ENCODE data around the gene FAM117B.
"Not testable (repeated sequence)": the region's sequence is repeated elsewhere in the genome, so short reads cannot be mapped to it uniquely, and the experiment has no call there.

Gene FAM117B

DNA sequence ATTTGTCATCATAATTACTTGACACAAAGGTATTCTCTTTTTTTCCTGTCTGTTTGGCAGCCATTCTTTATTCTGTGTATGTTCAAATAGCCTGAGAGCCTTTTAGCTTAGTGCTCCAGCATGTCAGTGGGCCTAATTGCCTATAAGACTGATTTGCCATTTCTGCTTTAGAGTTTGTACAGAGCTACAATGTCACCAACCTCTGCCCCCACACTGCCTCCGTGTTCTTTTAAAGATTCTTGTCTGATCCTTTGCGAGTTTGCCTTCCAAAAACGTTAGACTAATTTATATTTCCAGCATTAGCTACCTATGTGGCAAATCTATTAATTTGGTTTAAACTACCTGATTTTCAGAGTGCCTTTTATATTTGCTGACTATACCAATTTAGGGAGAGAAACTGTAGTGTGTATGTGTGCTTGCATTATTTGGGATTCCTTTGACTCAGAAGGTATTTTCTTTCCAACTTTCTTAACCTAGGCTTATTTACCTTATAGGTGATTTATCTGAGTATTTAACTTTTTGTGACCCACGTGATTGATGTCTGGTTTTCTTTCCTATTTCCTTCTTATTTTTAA, 70.8 kb downstream of the FAM117B start:
- DNase-seq, result no peak

DNA sequence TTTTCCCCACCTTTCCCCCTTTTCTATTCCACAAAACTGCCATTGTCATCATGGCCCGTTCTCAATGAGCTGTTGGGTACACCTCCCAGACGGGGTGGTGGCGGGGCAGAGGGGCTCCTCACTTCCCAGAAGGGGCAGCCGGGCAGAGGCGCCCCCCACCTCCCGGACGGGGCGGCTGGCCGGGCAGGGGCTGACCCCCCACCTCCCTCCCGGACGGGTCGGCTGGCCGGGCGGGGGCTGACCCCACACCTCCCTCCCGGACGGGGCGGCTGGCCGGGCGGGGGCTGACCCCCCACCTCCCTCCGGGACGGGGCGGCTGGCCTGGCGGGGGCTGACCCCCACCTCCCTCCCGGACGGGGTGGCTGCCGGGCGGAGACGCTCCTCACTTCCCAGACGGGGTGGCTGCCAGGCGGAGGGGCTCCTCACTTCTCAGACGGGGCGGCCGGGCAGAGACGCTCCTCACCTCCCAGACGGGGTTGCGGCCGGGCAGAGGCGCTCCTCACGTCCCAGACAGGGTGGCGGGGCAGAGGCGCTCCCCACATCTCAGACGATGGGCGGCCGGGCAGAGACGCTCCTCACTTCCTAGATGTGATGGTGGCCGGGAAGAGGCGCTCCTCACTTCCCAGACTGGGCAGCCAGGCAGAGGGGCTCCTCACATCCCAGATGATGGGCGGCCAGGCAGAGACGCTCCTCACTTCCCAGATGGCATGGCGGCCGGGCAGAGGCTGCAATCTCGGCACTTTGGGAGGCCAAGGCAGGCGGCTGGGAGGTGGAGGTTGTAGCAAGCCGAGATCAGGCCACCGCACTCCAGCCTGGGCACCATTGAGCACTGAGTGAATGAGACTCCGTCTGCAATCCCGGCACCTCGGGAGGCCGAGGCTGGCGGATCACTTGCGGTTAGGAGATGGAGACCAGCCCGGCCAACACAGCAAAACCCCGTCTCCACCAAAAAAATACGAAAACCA, 80.5 kb downstream of the FAM117B start:
- not testable (repeated sequence) for DNase-seq

DNA sequence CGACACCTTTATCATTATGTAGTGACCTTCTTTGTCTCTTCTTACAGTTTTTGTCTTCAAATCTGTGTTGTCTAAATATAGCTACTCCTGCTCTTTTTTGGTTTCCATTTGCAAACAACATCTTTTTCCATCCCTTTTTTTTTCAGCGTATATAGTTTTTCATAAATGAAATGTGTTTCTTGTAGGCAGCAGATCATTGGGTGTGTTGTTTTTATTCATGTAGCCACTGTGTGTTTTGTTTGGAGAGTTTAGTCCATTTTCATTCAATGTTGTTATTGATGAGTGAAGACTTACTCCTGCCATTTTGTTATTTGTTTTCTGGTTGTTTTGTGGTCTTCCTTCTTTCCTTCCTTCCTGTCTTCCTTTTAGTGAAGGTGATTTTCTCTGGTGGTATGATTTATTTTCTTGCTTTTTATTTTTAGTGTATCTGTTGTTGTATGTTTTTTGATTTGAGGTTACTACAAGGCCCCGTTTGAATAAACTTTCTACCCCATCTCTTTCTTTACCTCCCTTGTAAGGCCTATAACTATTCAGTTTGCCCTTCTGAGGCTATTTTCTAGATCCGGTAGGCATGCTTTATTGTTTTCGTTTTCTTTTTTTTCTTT, 81.4 kb downstream of the FAM117B start:
- no peak for DNase-seq

DNA sequence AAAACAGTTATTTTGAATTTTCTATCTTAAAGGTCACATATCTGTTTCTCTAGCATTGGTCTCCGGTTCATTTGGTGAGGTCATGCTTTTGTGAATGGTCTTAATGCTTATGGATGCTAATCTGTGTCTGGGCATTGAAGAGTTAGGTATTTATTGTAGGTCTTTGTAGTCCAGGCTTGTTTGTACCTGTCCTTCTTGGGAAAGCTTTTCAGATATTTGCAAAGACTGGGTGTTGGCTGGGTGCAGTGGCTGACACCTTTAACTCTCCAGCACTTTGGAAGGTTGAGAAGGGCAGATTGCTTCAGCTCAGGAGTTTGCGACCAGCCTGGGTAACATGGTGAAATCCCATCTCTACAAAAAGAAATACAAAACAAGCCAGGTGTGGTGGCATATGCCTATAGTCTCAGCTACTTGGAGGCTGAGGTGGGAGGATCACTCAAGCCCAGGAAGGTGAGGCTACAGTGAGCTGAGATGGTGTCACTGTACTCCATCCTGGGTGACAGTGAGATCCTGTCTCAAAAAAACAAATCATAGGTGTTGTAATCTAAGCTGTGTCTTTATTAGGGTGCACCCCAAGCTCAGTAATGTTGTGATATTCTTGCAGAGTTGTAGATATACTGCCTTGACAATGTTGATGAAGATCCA, 82.3 kb downstream of the FAM117B start:
- no peak for DNase-seq

DNA sequence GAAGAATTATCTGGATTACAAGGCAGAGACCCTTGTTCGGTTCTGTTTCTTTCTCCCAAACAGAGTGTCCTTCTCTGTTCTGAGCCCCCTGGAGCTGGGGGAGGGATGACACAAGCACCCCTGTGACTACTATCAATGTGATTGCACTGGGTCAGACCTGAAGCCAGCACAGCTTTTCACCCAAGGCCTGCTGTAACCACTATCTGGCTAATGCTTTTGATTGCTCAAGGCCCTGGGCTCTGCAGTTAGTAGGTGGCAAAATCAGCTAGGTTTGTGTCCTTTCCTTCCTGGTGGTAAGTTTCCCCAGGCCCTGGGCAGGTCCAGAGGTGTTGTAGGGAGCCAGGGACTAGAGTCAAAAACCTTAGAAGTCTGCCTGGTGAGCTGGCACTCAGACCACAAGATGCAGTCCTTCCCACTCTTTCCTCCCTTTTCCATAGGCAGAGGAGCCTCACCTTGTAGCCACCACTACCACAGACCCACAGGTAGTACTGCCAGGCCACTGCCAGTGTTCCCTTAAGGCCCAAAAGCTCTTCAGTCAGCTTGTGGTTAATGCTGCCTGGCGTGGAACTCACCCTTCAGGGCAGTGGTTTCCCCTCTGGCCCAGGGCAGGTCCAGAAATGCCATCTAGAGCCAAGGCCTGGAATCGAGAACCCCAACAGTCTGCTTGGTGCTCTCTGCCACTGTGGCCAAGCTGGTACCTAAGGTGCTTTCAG, 83.0 kb downstream of the FAM117B start:
- DNase-seq, result peak in 1 of 2 experiments; percentile 15

DNA sequence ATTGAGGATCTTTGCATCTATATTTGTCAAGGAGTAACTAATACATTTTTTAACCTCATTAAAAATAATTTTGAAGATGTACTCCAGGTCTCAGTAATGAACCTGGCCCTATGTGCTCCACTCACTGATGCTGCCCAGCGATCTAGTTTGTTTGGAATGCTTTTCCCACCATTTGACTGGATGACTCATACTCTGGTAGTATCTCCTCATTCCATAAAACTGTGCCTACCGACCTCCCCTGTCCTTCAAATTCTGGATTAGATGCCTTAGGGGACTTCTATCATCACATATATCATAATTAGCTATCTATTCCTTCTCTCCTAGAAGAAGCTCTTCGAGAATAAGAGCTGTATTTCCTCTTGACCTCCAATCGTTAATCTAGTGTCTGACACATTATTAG, 83.8 kb downstream of the FAM117B start:
- no peak for DNase-seq

DNA sequence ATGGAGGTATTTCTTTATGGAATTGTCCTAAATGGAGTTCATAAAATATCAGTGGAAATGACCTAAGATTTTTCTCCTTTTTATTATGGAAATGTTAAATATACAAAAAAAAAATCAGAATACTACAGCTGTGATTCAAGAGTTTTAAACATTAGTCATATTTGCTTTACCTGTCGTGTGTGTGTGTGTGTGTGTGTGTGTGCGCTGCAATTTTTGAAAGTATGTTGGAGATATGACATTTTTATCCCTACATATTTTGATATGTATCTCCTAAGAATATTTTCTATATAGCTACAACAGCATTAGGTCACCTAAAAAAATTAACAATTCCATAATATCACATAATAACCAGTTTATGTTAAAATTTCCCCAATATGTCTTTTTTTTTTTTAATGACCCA, 85.5 kb downstream of the FAM117B start:
- DNase-seq, result no peak

DNA sequence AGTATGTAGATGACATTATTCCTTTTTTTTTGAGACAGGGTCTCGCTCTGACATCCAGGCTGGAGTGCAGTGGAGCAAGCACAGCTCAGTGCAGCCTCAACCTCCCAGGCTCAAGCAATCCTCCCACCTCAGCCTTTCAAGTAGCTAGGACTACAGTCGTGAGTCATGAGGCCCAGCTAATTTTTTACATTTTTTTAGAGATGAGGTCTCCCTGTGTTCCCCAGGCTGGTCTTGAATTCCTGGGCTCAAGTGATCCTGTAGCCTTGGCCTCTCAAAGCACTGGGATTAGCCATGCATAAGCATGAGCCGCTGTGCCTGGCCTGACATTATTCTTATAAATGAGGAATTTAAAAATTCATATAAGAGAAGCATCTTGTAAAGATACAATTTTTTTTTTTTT, 86.9 kb downstream of the FAM117B start:
- DNase-seq, result no peak

DNA sequence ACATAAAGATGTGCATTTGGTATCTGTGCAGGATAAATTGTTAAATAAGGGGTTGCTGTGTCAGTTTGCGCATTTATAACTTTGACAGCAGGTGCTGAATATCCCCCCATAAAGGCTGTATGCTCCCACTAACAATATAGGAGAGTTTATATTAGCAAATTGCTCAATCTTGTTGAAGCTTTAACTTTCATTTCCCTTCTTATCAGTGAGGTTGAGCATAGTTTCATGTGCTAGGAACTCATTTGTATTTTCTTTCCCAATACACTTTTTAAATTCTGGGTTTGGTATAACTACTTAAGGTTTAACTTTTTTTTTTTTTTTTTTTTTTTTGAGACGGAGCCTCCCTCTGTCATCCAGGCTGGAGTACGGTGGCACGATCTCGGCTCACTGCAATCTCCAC, 89.0 kb downstream of the FAM117B start:
- DNase-seq, result no peak

DNA sequence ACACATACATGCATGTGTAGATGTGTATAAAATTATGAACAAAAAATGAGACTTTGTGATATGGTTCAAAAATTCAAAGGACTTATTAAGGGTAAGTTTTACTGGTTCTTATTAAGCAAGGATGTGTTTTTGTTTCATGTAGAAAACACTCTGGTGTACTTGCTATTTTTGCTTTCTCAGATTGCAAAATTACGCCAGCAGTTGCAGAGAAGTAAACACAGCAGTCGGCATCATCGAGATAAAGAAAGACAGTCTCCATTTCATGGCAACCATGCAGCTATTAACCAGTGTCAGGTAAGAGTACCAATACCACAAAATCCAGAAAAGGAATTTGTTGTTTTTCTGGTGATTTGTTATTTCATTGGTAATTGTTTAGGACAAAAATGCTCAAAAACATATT, 91.3 kb downstream of the FAM117B start:
- no peak for DNase-seq

DNA sequence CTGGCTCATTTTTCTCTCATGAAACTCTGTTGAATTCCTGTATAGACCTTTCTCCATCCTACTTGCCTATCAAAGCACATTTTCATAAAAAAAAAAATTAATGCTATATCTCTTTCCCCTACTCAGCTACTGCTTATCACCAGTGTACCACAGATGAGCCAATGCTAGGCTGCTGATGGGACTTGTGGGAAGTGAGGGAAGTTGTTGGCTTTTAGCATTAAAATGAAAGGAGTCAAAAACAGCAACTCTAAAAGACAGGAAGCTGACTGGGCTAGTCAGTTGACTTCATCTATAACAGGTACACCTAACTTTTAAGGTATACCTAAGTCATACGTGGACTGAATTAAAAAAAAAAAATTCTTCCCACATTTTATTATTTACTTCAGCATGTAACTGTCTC, 102.1 kb downstream of the FAM117B start:
- no peak for DNase-seq

DNA sequence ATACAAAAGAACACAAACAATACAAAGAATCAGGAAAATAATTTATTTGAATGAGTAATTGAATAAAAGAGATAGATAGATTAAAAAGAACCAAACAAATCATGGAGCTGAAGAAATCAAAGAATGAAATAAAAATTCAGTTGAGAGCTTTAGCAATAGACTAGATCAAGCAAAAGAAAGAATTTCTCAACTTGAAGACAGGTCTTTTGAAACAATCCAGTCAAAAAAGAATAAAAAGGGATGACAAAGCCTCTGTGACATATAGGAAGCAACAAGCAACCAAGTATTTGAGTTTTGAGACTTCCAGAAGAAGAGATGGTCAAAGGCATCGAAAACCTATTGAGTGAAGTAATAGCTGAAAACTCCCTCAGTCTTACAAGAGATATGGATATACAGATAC, 108.8 kb downstream of the FAM117B start:
- DNase-seq, result no peak

DNA sequence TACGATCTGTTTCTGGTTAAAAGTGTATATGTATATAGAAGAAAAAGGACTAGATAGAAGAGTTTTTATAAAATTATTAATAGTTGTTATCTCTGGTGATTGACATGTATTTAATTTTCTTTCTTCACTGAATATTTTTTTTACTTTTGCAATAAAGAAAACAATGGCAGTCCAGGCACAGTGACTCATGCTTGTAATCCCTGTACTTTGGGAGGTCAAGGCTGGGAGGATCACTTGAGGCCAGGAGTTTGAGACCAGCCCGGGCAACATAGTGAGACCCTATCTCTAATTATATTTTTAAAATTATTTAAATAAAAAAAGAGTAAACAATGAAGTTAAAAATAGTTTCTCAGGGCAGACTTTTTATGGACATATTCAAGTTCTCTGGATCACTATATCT, 114.7 kb downstream of the FAM117B start:
- no peak for DNase-seq

DNA sequence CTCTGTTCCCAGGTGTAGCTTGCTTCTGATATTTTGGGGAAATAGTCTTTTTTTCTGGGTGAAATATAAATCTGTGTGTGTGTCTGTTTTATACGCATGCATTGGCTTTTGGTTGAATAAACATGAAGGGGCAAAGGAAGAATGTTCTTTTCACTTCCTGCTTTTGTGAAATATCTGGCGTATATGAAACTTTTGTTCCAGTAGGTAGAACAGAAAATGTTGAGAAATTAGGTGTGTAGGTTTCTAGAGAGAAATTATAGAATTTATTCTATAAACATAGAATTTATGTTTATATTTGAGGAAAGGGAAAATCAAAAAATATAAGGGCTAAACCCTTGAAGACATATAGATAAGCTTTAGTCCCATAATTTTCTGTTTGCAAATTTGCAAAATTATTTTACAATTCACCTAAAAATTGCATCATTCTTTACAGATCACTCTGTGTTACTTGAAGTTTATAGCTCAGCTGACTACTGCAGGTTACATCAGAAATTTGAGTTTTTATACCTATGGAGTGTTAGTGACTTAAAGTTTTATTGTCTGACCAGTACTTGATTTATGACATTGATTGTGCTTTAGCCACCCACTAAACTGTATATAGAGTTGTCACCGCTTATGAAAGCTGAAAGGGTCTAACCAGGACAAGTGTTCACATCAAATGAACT, 116.1 kb downstream of the FAM117B start:
- DNase-seq, result no peak

DNA sequence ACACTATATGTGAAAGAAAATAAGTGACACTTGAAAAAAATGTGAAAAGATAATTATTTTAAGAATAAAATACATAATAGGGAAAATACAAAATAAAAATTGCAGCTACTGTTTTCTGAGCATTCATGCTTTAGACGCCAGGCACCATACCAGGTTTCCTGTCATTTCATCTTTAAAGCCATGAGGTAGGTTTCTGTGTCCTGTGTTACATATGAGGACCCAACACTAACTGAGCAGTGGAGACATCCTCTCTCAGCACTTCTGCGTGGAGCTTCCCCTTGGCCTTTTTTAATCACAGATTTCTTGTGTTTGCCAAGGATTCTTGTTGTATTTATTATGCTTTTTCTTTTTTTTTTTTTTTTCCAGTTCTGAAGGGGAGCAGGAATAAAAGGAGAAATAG, 117.3 kb downstream of the FAM117B start:
- no peak for DNase-seq

DNA sequence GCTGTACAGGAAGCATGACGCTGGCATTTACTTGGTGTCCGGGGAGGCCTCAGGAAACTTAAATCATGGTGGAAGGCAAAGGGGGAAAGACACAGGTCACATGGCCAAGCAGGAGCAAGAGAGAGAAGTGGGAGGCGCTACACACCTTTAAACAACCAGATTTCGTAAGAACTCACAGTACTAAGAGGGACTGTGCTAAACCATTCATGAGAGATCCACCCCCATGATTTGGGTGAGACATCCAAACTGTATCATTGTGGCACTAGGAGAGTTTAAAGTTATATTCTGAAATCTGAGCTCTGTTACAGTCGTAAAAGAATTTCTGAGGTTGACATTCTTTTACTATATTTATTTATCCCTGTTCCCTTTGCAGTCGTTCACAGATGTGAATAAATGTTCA, 120.2 kb downstream of the FAM117B start:
- no peak for DNase-seq

DNA sequence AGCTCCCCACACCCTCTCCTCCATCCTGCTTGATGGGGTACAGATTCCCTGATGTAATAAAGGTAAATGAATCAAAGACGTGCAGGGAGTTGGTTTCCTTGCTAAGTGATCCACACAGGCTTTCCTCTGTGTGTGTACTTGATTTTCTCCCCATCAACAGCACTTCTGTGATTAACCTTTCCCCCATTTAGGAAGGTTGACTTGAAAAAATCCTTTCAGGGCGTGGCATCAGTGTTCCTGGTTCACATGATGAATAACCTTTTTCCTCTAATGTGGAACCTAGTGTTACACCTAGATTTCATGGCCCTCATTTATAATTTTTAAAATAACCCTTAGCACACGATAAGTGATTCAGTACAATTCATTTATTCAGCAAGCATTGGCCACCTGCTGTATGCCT, 121.8 kb downstream of the FAM117B start:
- DNase-seq, result no peak

DNA sequence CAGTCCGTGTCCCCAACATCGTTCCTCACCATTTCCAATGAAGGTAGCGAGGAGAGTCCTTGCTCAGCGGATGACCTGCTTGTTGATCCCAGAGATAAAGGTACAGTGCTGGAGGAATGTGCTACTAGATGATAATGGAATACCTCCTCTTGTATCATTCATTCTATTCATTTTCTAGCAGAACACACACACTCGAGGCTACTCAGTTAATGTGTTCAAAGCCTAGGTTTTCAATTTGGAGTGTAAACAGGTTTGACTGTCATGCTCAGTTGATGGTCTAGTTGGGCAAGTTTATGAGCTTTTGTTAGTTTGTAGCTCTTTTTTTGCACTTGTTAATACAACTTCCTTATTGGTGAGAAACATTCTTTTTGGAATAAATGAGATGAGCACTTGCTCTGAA, 122.6 kb downstream of the FAM117B start:
- DNase-seq, result no peak

DNA sequence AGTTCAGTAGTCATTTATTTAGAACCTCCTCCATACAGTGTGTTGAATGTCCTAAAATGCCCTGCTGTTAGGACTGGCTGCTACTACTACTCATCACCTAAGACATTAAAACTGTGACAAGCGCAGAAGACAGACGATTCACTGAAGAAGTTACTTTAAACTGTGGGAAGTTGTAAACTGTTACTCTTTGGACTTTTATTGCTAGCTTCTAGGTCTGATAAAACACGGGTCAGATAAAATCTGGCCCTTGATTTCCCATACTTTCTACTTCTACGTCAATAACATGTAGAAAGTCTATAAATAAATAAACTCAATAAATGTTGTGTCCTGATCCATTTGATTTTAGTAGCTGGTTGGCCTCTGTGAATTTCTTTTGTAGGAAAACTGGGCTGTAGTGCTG, 123.4 kb downstream of the FAM117B start:
- no peak for DNase-seq

DNA sequence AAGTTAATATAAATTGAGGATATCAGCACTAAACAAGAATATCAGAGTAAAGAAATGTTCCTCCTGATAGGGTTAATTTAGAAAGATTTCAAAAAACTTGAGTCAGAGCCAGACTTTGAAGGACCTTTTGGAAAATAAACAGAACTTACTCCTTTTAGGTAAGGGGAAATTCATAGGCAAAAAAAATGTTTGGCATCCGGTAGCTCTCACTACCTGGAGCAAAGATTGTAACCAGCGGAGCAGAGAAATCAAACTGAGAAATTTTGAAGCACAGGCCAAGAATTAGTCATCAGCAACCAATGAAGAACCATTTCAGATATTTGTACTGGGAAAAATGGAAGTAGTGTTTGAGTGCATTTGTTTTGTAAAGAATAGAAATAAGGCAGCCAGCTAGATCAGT, 123.8 kb downstream of the FAM117B start:
- DNase-seq, result no peak

DNA sequence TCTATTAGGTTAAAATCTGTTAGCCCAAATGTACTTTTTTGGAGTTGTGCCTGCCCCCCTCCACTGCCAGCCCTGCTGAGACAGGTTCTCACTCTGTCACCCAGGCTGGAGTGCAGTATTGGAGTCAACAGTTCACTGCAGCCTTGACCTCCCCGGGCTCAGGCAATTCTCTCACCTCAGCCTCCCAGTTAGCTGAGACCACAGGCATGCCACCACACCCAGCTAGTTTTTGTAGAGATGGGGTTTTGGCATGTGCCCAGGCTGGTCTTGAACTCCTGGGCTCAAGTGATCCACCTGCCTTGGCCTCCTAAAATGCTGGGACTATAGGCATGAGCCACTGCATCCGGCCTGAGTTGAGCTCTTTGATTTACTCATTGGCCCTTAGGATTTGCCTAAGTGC, 126.1 kb downstream of the FAM117B start:
- no peak for DNase-seq

DNA sequence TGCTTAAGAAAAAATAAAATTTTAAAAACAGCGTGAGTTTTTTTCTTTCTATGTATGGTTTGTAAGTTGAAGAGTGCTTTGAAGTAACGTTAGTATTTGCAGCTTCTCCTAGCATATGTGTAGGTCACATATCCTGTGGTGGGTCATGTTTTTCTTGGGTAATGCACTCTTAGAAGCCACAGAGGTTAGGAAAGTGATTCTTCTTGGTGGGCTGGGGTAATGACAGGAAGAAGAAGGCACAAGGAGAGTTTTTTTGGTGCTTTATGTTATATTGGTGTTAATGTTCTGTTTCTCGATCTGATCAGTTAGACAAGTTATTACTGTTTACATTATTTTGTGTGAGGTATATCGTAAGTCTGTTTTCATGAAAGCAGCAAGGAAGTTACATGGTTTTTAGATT, 127.8 kb downstream of the FAM117B start:
- no peak for DNase-seq

Data from activated CD4-positive, alpha-beta T cell treated with anti-CD3 and anti-CD28 coated beads, Interleukin-2, amount 50 U/mL, for 48 hours (primary cell).